Suprapubic skin (tissue), 4 donors: ENCODE measurements around the gene DMKN. TPM values are rescaled to one million over a fixed set of nuclear protein-coding genes. Genes with fewer than 3 reads are reported as not detected.

Source experiments
- DNase-seq, 2 donors: peaks; one replicate each; pipeline ENCODE4 v3.0.0-alpha.2; 2019; ENCODE audit warnings: low spot score in 2 of 2
- H3K27ac ChIP-seq: fragments of 200-600 bp; sonication (generic); one replicate; pipeline ENCODE4 v1.5.1; 2019
- H3K27me3 ChIP-seq: fragments of 200-600 bp; sonication (generic); one replicate; pipeline ENCODE4 v1.5.1; 2019
- H3K36me3 ChIP-seq: fragments of 200-600 bp; sonication (generic); one replicate; pipeline ENCODE4 v1.5.1; 2019
- H3K4me1 ChIP-seq: fragments of 200-600 bp; sonication (generic); one replicate; pipeline ENCODE4 v1.5.1; 2019
- H3K4me3 ChIP-seq: fragments of 200-600 bp; sonication (generic); one replicate; pipeline ENCODE4 v1.5.1; 2019; ENCODE audit warnings: mild to moderate bottlenecking
- H3K9me3 ChIP-seq: fragments of 200-600 bp; sonication (generic); one replicate; pipeline ENCODE4 v1.5.1; 2019
- CTCF ChIP-seq, 2 donors: fragments of 200-600 bp in 1 of 2; fragments of 450-650 bp in 1 of 2; sonication (generic) in 1 of 2; IDR thresholded peaks; one replicate each; pipeline ENCODE4 v1.5.1; 2016 to 2019; ENCODE audit warnings: antibody characterized with exemption in 2 of 2, mild to moderate bottlenecking in 1 of 2, moderate library complexity in 1 of 2
- EP300 ChIP-seq: sonication (generic); formaldehyde crosslinking; IDR thresholded peaks from one replicate; pipeline ENCODE4 v1.6.1; 2017; ENCODE audit warnings: antibody characterized with exemption
- POLR2A ChIP-seq, 2 donors: fragments of 450-650 bp; IDR thresholded peaks; one replicate each; pipeline ENCODE4 v1.6.1; 2017; ENCODE audit warnings: antibody characterized with exemption in 2 of 2, mild to moderate bottlenecking in 2 of 2, moderate library complexity in 2 of 2
- POLR2AphosphoS5 ChIP-seq, 3 donors: sonication (generic); formaldehyde crosslinking; IDR thresholded peaks; one replicate each; pipeline ENCODE4 v1.6.1; 2017; ENCODE audit warnings: antibody characterized with exemption in 3 of 3
- WGBS: methylation state at CpG from one replicate; pipeline ENCODE4 v1.1.5; 2018; 5-methylcytosine and 5-hydroxymethylcytosine counted together
- total RNA-seq, 4 donors: library from RNA; depleted of rRNA; stranded (reverse); fragments of >200 nt; gene quantifications; one replicate each; pipeline ENCODE4 v1.1.0, GENCODE V29; 2016

DMKN gene
- total RNA-seq, 4 donors from 2014 or later, result 2,237 to 6,229 (median 5,437) TPM

DNA sequence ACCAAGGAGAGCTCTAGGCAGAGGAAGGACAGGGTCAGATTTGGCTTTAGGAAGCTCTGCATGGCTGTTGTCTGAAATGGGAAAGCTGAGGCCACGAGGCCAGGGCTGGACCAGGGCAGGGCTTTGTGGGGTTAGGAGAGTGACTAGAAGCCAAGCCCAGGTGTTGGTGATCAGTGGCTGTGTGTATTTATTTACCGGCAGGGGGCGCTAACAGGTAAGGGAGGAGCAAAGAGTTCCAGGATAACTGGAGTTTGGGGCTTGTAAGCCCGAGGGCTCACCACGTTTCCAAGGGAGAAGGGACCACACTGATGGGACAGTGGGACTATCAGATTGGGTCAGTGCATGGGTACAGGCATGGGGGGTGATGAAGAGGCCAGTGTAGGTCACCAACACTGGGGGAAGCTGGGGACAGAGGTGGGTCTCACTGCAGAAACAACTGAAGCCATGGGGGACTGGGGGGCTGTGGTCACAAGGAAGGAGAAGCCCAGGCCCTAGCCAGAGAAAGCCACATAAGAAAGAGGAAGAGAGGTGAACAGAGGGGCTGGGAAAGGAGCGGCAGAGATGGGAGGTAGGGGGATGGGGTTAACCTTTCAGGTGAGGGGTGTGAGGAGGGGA is 35.8 kb upstream of the DMKN start:
- no peak for DNase-seq
- Histone ChIP-seq H3K4me3 (no peak overlapping the region), H3K9me3 (no peaks in the 10 kb centered on the region), H3K27ac (no peak overlapping the region), H3K4me1 (peaks cover 24% of the 10 kb centered on the region), H3K27me3 (no peaks in the 10 kb centered on the region), H3K36me3 (peaks cover 3% of the 10 kb centered on the region)
- WGBS, result 18% methylated on average over 6 of the region's 6 CpGs
- TF ChIP-seq EP300 (no peak), CTCF (IDR thresholded peaks at IDR 0.05) (peak in 1 of 2 donors; percentile 67)

GRCh38 chr19:35546532-35546931 is 33.1 kb upstream of the DMKN start:
- H3K27me3 ChIP-seq, result no peaks in the 10 kb centered on the region
- 77% methylated on average over 5 of the region's 8 CpGs for WGBS
- H3K9me3 ChIP-seq, result no peaks in the 10 kb centered on the region
- no peak overlapping the region for H3K27ac ChIP-seq
- DNase-seq, result no peak
- H3K4me1 ChIP-seq, result peaks cover 28% of the 10 kb centered on the region
- H3K36me3 ChIP-seq, result peaks cover 14% of the 10 kb centered on the region
- H3K4me3 ChIP-seq, result peak overlapping the region; percentile 96
- TF ChIP-seq EP300 (no peak), POLR2AphosphoS5 (IDR thresholded peaks at IDR 0.05) (no peak), POLR2A (IDR thresholded peaks at IDR 0.05) (no peak)

DNA sequence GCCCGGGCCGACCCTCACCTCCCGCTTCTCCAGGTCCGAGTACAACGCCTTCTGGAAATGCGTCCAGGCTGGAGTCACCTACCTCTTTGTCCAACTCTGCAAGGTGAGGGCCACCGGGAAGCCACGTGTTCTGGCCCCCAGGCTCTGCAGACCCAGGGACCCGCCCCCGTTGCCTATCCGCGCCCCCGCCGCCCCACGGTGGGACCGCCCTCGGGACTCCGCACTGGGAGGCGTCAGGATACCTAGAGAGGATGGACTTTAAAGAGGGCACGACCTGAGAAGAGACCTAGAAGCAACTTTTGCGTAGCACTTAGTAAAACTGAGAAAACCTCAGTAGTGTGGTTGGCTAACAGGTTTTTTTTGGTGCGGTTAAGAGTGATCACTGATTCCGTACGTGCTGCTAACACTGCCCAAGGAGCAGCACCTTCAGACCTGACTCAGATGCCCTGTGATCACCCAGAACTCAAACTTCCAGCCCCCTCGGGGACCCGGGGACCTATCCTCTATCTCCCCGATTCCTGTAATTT is 32.5 kb upstream of the DMKN start:
- no peak for TF ChIP-seq POLR2A (IDR thresholded peaks at IDR 0.05)
- TF ChIP-seq POLR2AphosphoS5 (IDR thresholded peaks at IDR 0.05), result no peak
- no peak for TF ChIP-seq CTCF (IDR thresholded peaks at IDR 0.05)
- TF ChIP-seq EP300, result no peak
- WGBS, result 2% methylated on average over 14 of the region's 27 CpGs
- Histone ChIP-seq H3K27ac (peak overlapping the region; percentile 82), H3K27me3 (no peaks in the 10 kb centered on the region), H3K9me3 (no peaks in the 10 kb centered on the region), H3K36me3 (peaks cover 14% of the 10 kb centered on the region), H3K4me1 (peaks cover 28% of the 10 kb centered on the region), H3K4me3 (peak overlapping the region; percentile 96)
- DNase-seq, result no peak

DNA sequence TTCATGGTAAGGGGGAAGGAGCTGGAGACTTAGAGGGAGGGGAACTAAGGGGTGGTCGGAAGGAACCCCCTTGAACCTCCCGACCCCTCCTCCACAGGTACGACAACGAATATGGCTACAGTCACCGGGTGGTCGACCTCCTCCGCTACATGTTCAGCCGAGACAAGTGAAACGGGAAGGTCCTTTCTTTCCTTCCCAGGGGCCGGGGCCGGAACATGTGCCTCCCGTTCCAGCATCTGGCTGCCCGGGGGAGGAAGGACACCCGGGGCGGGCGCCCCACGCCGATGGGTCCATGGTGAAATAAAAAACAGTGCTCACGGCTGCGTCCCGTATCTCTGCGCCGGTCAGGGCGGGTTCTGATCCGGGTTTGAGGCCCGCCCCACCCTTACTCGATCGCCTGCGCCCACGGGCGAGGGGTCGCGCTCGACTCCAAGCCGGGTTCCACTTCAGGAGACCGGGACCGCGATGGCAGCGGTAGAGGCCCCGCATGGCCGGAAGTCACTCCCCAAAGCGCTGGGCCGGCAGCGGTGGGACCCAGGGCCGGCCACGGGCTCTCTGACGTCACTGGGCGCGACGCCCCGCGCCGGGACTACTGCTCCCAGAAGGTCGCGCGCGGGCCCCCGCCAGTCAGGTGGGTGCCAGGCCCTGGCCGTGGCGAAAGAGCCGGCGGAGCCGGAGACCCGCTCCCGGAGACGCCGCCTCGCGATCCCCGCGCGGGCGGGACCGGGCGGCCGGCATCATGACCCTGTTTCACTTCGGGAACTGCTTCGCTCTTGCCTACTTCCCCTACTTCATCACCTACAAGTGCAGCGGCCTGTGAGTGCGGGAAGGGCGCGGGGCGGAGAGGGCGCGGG is 31.8 kb upstream of the DMKN start, which contains the start of gene TMEM147:
TSS of gene TMEM147 (plus strand) at position 626 of the 854 bp plus-strand sequence. CDS start at position 740, 114 bp downstream.
- peak within 1 kb of the TSS; percentile 96 for H3K4me3 ChIP-seq
- H3K27me3 ChIP-seq, result no peaks in the 10 kb centered on the region
- H3K27ac ChIP-seq, result peak within 1 kb of the TSS; percentile 82
- H3K4me1 ChIP-seq, result peaks cover 28% of the 10 kb centered on the region
- DNase-seq, result peak; percentile 91 to 93
- 2% methylated on average over 9 of the region's 85 CpGs for WGBS
- TF ChIP-seq POLR2AphosphoS5 (IDR thresholded peaks at IDR 0.05), result peak in 2 of 3 donors; percentile 41 to 50
- no peak for TF ChIP-seq POLR2A (IDR thresholded peaks at IDR 0.05)
- peaks cover 14% of the 10 kb centered on the region for H3K36me3 ChIP-seq
- H3K9me3 ChIP-seq, result no peaks in the 10 kb centered on the region

GRCh38 chr19:35544110-35544802 is 30.8 kb upstream of the DMKN start:
- TF ChIP-seq POLR2AphosphoS5 (IDR thresholded peaks at IDR 0.05) (no peak), CTCF (IDR thresholded peaks at IDR 0.05) (no peak), EP300 (no peak), POLR2A (IDR thresholded peaks at IDR 0.05) (no peak)
- no peaks in the 10 kb centered on the region for H3K27me3 ChIP-seq
- 81% methylated on average over 3 of the region's 3 CpGs for WGBS
- DNase-seq, result no peak
- H3K4me1 ChIP-seq, result peaks cover 28% of the 10 kb centered on the region
- H3K9me3 ChIP-seq, result no peaks in the 10 kb centered on the region
- H3K27ac ChIP-seq, result no peak overlapping the region
- H3K4me3 ChIP-seq, result peak overlapping the region; percentile 96
- peaks cover 14% of the 10 kb centered on the region for H3K36me3 ChIP-seq
